Dermis lymphatic vessel endothelial cell (primary cell): Measurements from ENCODE around the gene KRTAP9-2. TPM values are rescaled to one million over a fixed set of nuclear protein-coding genes. Genes with fewer than 3 reads are reported as not detected.

Experiments used
- total RNA-seq: library from RNA; depleted of rRNA; stranded (reverse); fragments of >200 nt; gene quantifications from 2 replicates; pipeline ENCODE4 v1.2.1, GENCODE V29; 2014

The KRTAP9-2 gene, protein sequence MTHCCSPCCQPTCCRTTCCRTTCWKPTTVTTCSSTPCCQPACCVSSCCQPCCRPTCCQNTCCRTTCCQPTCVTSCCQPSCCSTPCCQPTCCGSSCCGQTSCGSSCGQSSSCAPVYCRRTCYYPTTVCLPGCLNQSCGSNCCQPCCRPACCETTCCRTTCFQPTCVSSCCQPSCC
- not detected in 2 replicates for total RNA-seq

GRCh38 chr17:41226598-41227095 is at the start of gene KRTAP9-2:
Gene KRTAP9-2, plus strand, starts transcription at chr17:41226648. Its CDS starts 7 bp downstream, at chr17:41226655.

GRCh38 chr17:41177727-41178271 is 48.6 kb upstream of the KRTAP9-2 start, which contains the start of gene KRTAP4-2:
Gene KRTAP4-2, minus strand, starts transcription at chr17:41178221. Its CDS starts 57 bp downstream, at chr17:41178164.

GRCh38 chr17:41184480-41184961 is 41.9 kb upstream of the KRTAP9-2 start, which contains the start of gene KRTAP4-1:
Gene KRTAP4-1, minus strand, starts transcription at chr17:41184911. Its CDS starts 57 bp downstream, at chr17:41184854.

DNA sequence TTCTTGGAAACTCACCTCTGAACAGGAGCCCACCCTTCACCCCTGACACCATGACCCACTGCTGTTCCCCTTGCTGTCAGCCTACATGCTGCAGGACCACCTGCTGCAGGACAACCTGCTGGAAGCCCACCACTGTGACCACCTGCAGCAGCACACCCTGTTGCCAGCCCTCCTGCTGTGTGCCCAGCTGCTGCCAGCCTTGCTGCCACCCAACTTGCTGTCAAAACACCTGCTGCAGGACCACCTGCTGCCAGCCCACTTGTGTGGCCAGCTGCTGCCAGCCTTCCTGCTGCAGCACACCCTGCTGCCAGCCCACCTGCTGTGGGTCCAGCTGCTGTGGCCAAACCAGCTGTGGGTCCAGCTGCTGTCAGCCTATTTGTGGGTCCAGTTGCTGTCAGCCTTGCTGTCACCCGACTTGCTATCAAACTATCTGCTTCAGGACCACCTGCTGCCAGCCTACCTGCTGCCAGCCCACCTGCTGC is 36.6 kb upstream of the KRTAP9-2 start, which contains the start of gene KRTAP9-1:
Gene KRTAP9-1, plus strand, starts transcription at position 51 of the 482 bp plus-strand sequence. Its CDS starts 0 bp downstream, at position 51.

DNA sequence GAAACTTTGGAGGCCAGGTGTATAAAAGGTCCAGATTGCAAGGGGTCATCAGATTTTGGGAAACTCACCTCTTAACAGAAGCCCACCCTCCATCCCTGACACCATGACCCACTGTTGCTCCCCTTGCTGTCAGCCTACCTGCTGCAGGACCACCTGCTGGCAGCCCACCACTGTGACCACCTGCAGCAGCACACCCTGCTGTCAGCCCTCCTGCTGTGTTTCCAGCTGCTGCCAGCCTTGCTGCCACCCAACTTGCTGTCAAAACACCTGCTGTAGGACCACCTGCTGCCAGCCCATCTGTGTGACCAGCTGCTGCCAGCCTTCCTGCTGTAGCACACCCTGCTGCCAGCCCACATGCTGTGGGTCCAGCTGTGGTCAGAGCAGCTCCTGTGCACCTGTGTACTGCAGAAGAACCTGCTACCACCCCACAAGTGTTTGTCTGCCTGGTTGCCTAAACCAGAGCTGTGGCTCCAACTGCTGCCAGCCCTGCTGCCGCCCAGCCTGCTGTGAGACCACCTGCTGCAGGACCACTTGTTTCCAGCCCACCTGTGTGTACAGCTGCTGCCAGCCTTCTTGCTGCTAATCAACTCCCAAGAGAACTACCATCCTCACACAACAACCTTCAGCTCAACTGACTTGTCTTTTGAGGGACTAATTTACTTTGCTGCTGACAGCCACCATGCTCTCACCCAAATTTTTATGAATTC is 6.1 kb downstream of the KRTAP9-2 start, which contains the start of gene KRTAP9-3:
Gene KRTAP9-3, plus strand, starts transcription at position 51 of the 707 bp plus-strand sequence. Its CDS starts 53 bp downstream, at position 104.

GRCh38 chr17:41237949-41238437 is 11.5 kb downstream of the KRTAP9-2 start, which contains the start of gene KRTAP9-8:
Gene KRTAP9-8, plus strand, starts transcription at chr17:41237999. Its CDS starts 53 bp downstream, at chr17:41238052.

GRCh38 chr17:41249637-41250240 is 23.3 kb downstream of the KRTAP9-2 start, which contains the start of gene KRTAP9-4:
Gene KRTAP9-4, plus strand, starts transcription at chr17:41249687. Its CDS starts 34 bp downstream, at chr17:41249721.

GRCh38 chr17:41255381-41256290 is 29.2 kb downstream of the KRTAP9-2 start, which contains the start of gene KRTAP9-9:
Gene KRTAP9-9, plus strand, starts transcription at chr17:41255384.

GRCh38 chr17:41265078-41265477 is 38.6 kb downstream of the KRTAP9-2 start, which contains the start of gene KRTAP9-6:
Gene KRTAP9-6, plus strand, starts transcription at chr17:41265378. Its CDS starts 0 bp downstream, at chr17:41265378.

DNA sequence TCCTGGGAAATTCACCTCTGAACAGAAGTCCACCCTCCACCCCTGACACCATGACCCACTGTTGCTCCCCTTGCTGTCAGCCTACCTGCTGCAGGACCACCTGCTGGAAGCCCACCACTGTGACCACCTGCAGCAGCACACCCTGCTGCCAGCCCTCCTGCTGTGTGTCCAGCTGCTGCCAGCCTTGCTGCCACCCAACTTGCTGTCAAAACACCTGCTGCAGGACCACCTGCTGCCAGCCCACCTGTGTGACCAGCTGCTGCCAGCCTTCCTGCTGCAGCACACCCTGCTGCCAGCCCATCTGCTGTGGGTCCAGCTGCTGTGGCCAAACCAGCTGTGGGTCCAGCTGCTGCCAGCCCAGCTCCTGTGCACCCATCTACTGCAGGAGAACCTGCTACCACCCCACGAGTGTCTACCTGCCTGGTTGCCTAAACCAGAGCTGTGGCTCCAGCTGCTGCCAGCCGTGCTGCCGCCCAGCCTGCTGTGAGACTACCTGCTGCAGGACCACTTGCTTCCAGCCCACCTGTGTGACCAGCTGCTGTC is 49.3 kb downstream of the KRTAP9-2 start, which contains the start of gene KRTAP9-7:
Gene KRTAP9-7, plus strand, starts transcription at position 51 of the 543 bp plus-strand sequence. Its CDS starts 0 bp downstream, at position 51.

Other genes with a start within 250 kb of the KRTAP9-2 start
- gene KRT40, start 242.3 kb upstream of the KRTAP9-2 start, total RNA-seq: not detected in 2 replicates
- not detected in 2 replicates for gene KRTAP3-3, start 232.5 kb upstream of the KRTAP9-2 start, total RNA-seq
- not detected in 2 replicates for gene KRTAP3-2, start 226.7 kb upstream of the KRTAP9-2 start, total RNA-seq
- not detected in 2 replicates for gene KRTAP3-1, start 217.5 kb upstream of the KRTAP9-2 start, total RNA-seq
- not detected in 2 replicates for gene KRTAP1-5, start 199.4 kb upstream of the KRTAP9-2 start, total RNA-seq
- not detected in 2 replicates for gene KRTAP1-4, start 196.5 kb upstream of the KRTAP9-2 start, total RNA-seq
- gene KRTAP1-3, start 191.8 kb upstream of the KRTAP9-2 start, total RNA-seq: not detected in 2 replicates
- gene KRTAP1-1, start 185.2 kb upstream of the KRTAP9-2 start, total RNA-seq: not detected in 2 replicates
- not detected in 2 replicates for gene KRTAP2-1, start 179.3 kb upstream of the KRTAP9-2 start, total RNA-seq
- gene KRTAP2-2, start 171.4 kb upstream of the KRTAP9-2 start, total RNA-seq: not detected in 2 replicates
- gene KRTAP2-3, start 166.5 kb upstream of the KRTAP9-2 start, total RNA-seq: not detected in 2 replicates
- not detected in 2 replicates for gene KRTAP2-4, start 160.8 kb upstream of the KRTAP9-2 start, total RNA-seq
- not detected in 2 replicates for gene KRTAP4-7, start 142.5 kb upstream of the KRTAP9-2 start, total RNA-seq
- not detected in 2 replicates for gene KRTAP4-8, start 128.5 kb upstream of the KRTAP9-2 start, total RNA-seq
- gene KRTAP4-16, start 124.4 kb upstream of the KRTAP9-2 start, total RNA-seq: not detected in 2 replicates
- gene KRTAP4-9, start 121.3 kb upstream of the KRTAP9-2 start, total RNA-seq: not detected in 2 replicates
- gene KRTAP4-11, start 108.3 kb upstream of the KRTAP9-2 start, total RNA-seq: not detected in 2 replicates
- gene KRTAP4-12, start 102.5 kb upstream of the KRTAP9-2 start, total RNA-seq: not detected in 2 replicates
- not detected in 2 replicates for gene KRTAP4-6, start 86.1 kb upstream of the KRTAP9-2 start, total RNA-seq
- gene KRTAP4-5, start 76.8 kb upstream of the KRTAP9-2 start, total RNA-seq: not detected in 2 replicates
- not detected in 2 replicates for gene KRTAP4-4, start 65.9 kb upstream of the KRTAP9-2 start, total RNA-seq
- gene KRTAP4-3, start 58.4 kb upstream of the KRTAP9-2 start, total RNA-seq: not detected in 2 replicates
- not detected in 2 replicates for gene KRTAP4-2, start 48.4 kb upstream of the KRTAP9-2 start, total RNA-seq
- gene KRTAP4-1, start 41.7 kb upstream of the KRTAP9-2 start, total RNA-seq: not detected in 2 replicates
- gene KRTAP9-1, start 36.8 kb upstream of the KRTAP9-2 start, total RNA-seq: not detected in 2 replicates
- not detected in 2 replicates for gene KRTAP9-3, start 5.8 kb downstream of the KRTAP9-2 start, total RNA-seq
- gene KRTAP9-8, start 11.4 kb downstream of the KRTAP9-2 start, total RNA-seq: not detected in 2 replicates
- gene KRTAP9-4, start 23.0 kb downstream of the KRTAP9-2 start, total RNA-seq: not detected in 2 replicates
- not detected in 2 replicates for gene KRTAP9-9, start 28.7 kb downstream of the KRTAP9-2 start, total RNA-seq
- gene KRTAP9-6, start 38.7 kb downstream of the KRTAP9-2 start, total RNA-seq: not detected in 2 replicates
- not detected in 2 replicates for gene KRTAP9-7, start 49.0 kb downstream of the KRTAP9-2 start, total RNA-seq
- not detected in 2 replicates for gene KRTAP29-1, start 76.2 kb downstream of the KRTAP9-2 start, total RNA-seq
- not detected in 2 replicates for gene KRTAP16-1, start 82.7 kb downstream of the KRTAP9-2 start, total RNA-seq
- not detected in 2 replicates for gene KRTAP17-1, start 89.1 kb downstream of the KRTAP9-2 start, total RNA-seq
- gene KRT33A, start 124.2 kb downstream of the KRTAP9-2 start, total RNA-seq: not detected in 2 replicates
- gene KRT33B, start 143.2 kb downstream of the KRTAP9-2 start, total RNA-seq: not detected in 2 replicates
- gene KRT34, start 155.7 kb downstream of the KRTAP9-2 start, total RNA-seq: not detected in 2 replicates
- gene KRT31, start 171.0 kb downstream of the KRTAP9-2 start, total RNA-seq: not detected in 2 replicates
- not detected in 2 replicates for gene KRT37, start 197.9 kb downstream of the KRTAP9-2 start, total RNA-seq
- not detected in 2 replicates for gene KRT38, start 214.3 kb downstream of the KRTAP9-2 start, total RNA-seq
- gene KRT32, start 240.7 kb downstream of the KRTAP9-2 start, total RNA-seq: not detected in 2 replicates